Liver (tissue), 9 donors: ENCODE data around the gene HDAC6. TPM values are rescaled to one million over a fixed set of nuclear protein-coding genes. Genes with fewer than 3 reads are reported as not detected.

ENCODE experiments used
- DNase-seq: peaks from one replicate; pipeline ENCODE4 v3.0.0-alpha.2; 2017; ENCODE audit warnings: low spot score
- H3K27ac ChIP-seq, 2 donors: one replicate each; pipeline ENCODE4 v1.7.0; 2013; ENCODE audit warnings: inconsistent platforms in 2 of 2, low read length in 2 of 2, control low read depth in 1 of 2, low read depth in 1 of 2, mild to moderate bottlenecking in 1 of 2
- H3K27me3 ChIP-seq, 4 donors: one replicate each; pipeline versions ENCODE4 v1.6.1 to v1.7.0; 2013; ENCODE audit warnings: low read length in 3 of 4, inconsistent platforms in 1 of 4, mild to moderate bottlenecking in 1 of 4, moderate library complexity in 1 of 4; ENCODE audit not compliant: control insufficient read depth in 4 of 4, insufficient read depth in 4 of 4
- H3K36me3 ChIP-seq, 4 donors: one replicate each; pipeline versions ENCODE4 v1.6.1 to v1.7.0; 2013; ENCODE audit warnings: low read length in 3 of 4, mild to moderate bottlenecking in 3 of 4, low read depth in 1 of 4, moderate library complexity in 1 of 4; ENCODE audit not compliant: control insufficient read depth in 4 of 4, insufficient read depth in 3 of 4
- H3K4me1 ChIP-seq, 4 donors: one replicate each; pipeline versions ENCODE4 v1.6.1 to v1.7.0; 2013; ENCODE audit warnings: low read length in 3 of 4, mild to moderate bottlenecking in 3 of 4, moderate library complexity in 1 of 4; ENCODE audit not compliant: control insufficient read depth in 4 of 4, insufficient read depth in 4 of 4
- H3K4me3 ChIP-seq, 3 donors: one replicate each; pipeline versions ENCODE4 v1.6.1 to v1.7.0; 2013; ENCODE audit warnings: low read length in 3 of 3, control low read depth in 1 of 3, low read depth in 1 of 3, mild to moderate bottlenecking in 1 of 3
- H3K9ac ChIP-seq, 2 donors: one replicate each; pipeline ENCODE4 v1.7.0; 2013; ENCODE audit warnings: low read length in 2 of 2, mild to moderate bottlenecking in 2 of 2, moderate library complexity in 2 of 2, control low read depth in 1 of 2, low read depth in 1 of 2
- H3K9me3 ChIP-seq, 4 donors: one replicate each; pipeline versions ENCODE4 v1.6.1 to v1.7.0; 2013; ENCODE audit warnings: low read length in 3 of 4; ENCODE audit not compliant: control insufficient read depth in 4 of 4
- EGR1 ChIP-seq, 2 donors: IDR thresholded peaks; 2 replicates each; pipeline ENCODE4 v1.6.1; 2016 to 2018; ENCODE audit warnings: antibody characterized with exemption in 2 of 2, low read depth in 2 of 2
- FOXA1 ChIP-seq: IDR thresholded peaks from 2 replicates; pipeline ENCODE4 v1.6.1; 2016; ENCODE audit warnings: antibody characterized with exemption
- FOXA2 ChIP-seq: IDR thresholded peaks from 2 replicates; pipeline ENCODE4 v1.6.1; 2016; ENCODE audit warnings: antibody characterized with exemption
- GABPA ChIP-seq, 2 donors: IDR thresholded peaks in 1 of 2; conservative IDR thresholded peaks in 1 of 2; 2 replicates each; pipeline ENCODE4 v1.6.1; 2016; ENCODE audit warnings: antibody characterized with exemption in 2 of 2, mild to moderate bottlenecking in 1 of 2, moderate library complexity in 1 of 2
- HNF4A ChIP-seq, 2 donors: conservative IDR thresholded peaks; 2 replicates each; pipeline ENCODE4 v1.6.1; 2016; ENCODE audit warnings: antibody characterized with exemption in 2 of 2, mild to moderate bottlenecking in 2 of 2
- HNF4G ChIP-seq: IDR thresholded peaks from 2 replicates; pipeline ENCODE4 v1.6.1; 2016; ENCODE audit warnings: antibody characterized with exemption
- JUND ChIP-seq, 2 donors: IDR thresholded peaks; 2 replicates each; pipeline ENCODE4 v1.6.1; 2016; ENCODE audit warnings: antibody characterized with exemption in 2 of 2
- NR2F2 ChIP-seq: IDR thresholded peaks from 2 replicates; pipeline ENCODE4 v1.6.1; 2016; ENCODE audit warnings: antibody characterized with exemption
- RAD21 ChIP-seq, 2 donors: IDR thresholded peaks; 2 replicates each; pipeline ENCODE4 v1.6.1; 2016; ENCODE audit warnings: antibody characterized with exemption in 2 of 2, mild to moderate bottlenecking in 2 of 2
- RXRA ChIP-seq, 2 donors: IDR thresholded peaks; 2 replicates each; pipeline ENCODE4 v1.6.1; 2017 to 2018; ENCODE audit warnings: antibody characterized with exemption in 2 of 2, mild to moderate bottlenecking in 1 of 2
- SP1 ChIP-seq: IDR thresholded peaks from 2 replicates; pipeline ENCODE4 v1.6.1; 2018; ENCODE audit warnings: antibody characterized with exemption, mild to moderate bottlenecking
- TAF1 ChIP-seq: conservative IDR thresholded peaks from 2 replicates; pipeline ENCODE4 v1.6.1; 2016; ENCODE audit warnings: antibody characterized with exemption, mild to moderate bottlenecking
- YY1 ChIP-seq: IDR thresholded peaks from 2 replicates; pipeline ENCODE4 v1.6.1; 2016; ENCODE audit warnings: antibody characterized with exemption, mild to moderate bottlenecking
- WGBS: extraction: QIAGEN DNeasy Blood & Tissue Kit; methylation state at CpG from one replicate; pipeline ENCODE4 v1.1.7; 2013; 5-methylcytosine and 5-hydroxymethylcytosine counted together
- polyA plus RNA-seq, 2 donors: library from polyadenylated mRNA; stranded (reverse) in 1 of 2; unstranded in 1 of 2; fragments of 200-250 nt in 1 of 2; fragments of >200 nt in 1 of 2; fragmentation: Nextera tagmentation in 1 of 2; extraction: Ambion mirVana in 1 of 2; gene quantifications; one replicate each; pipeline versions ENCODE4 v1.2.1 to v1.2.3, GENCODE V29; 2013 to 2015
- total RNA-seq, 2 donors: library from RNA; depleted of rRNA; stranded (reverse); fragments of >200 nt; gene quantifications; one replicate each; pipeline ENCODE4 v1.2.3, GENCODE V29; 2014
- TF ChIP-seq, protein P1 (sequence below): IDR thresholded peaks from 2 replicates; pipeline ENCODE4 v1.6.1; 2016; ENCODE audit warnings: antibody characterized with exemption
- TF ChIP-seq, protein P2 (sequence below): IDR thresholded peaks from 2 replicates; pipeline ENCODE4 v1.6.1; 2016; ENCODE audit warnings: antibody characterized with exemption, mild to moderate bottlenecking
- TF ChIP-seq, protein P3 (sequence below): IDR thresholded peaks from 2 replicates; pipeline ENCODE4 v1.6.1; 2016; ENCODE audit warnings: antibody characterized with exemption
- TF ChIP-seq, protein P4 (sequence below): fragments of 150-350 bp; IDR thresholded peaks from 2 replicates; pipeline ENCODE4 v1.5.1; 2017; ENCODE audit warnings: improper control_type of control experiment, low read depth, low read length; ENCODE audit not compliant: missing input control
- TF ChIP-seq, protein P5 (sequence below): IDR thresholded peaks from 2 replicates; pipeline ENCODE4 v1.6.1; 2016; ENCODE audit warnings: antibody characterized with exemption
- donor health status: healthy.
- donor health status: healthy.
- donor health status: healthy.
- donor health status: healthy.
- donor health status: healthy.

HDAC6 gene
- total and polyA plus RNA-seq, 4 donors = 48.1 to 80.5 (median 56.8) TPM

DNA sequence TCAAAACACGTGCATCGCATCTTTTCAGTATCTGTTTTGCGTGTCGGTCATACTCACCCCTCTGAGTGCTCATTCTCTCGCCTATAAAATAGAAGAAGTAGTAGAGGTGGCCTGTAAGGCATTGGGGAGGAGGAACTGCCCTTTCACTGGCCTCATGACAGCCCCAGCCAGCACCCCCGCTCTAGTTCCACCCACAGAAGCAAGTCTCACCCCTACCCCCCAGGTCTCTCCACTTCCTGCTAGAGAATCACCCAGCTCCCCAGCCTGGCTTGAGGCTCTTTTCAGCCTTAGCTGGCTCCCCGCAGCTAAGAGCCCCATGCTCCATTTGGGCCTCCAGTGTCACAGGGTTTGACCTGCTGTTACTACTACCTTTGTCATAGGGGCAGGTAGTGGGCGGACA, 11.8 kb downstream of the HDAC6 start:
- H3K4me1 ChIP-seq = peaks cover 0 to 5% (median 0%) of the 10 kb centered on the region in 4 donors
- TF ChIP-seq, protein P1, sequence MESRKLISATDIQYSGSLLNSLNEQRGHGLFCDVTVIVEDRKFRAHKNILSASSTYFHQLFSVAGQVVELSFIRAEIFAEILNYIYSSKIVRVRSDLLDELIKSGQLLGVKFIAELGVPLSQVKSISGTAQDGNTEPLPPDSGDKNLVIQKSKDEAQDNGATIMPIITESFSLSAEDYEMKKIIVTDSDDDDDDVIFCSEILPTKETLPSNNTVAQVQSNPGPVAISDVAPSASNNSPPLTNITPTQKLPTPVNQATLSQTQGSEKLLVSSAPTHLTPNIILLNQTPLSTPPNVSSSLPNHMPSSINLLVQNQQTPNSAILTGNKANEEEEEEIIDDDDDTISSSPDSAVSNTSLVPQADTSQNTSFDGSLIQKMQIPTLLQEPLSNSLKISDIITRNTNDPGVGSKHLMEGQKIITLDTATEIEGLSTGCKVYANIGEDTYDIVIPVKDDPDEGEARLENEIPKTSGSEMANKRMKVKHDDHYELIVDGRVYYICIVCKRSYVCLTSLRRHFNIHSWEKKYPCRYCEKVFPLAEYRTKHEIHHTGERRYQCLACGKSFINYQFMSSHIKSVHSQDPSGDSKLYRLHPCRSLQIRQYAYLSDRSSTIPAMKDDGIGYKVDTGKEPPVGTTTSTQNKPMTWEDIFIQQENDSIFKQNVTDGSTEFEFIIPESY = no peak
- TF ChIP-seq FOXA2 = no peak
- no peak for TF ChIP-seq SP1
- no peak for TF ChIP-seq HNF4G
- TF ChIP-seq NR2F2 = no peak
- no peak for TF ChIP-seq GABPA (IDR thresholded peaks at IDR 0.05 in 1 of 2, conservative IDR thresholded peaks at IDR 0.05 in 1 of 2)
- TF ChIP-seq, protein P2, sequence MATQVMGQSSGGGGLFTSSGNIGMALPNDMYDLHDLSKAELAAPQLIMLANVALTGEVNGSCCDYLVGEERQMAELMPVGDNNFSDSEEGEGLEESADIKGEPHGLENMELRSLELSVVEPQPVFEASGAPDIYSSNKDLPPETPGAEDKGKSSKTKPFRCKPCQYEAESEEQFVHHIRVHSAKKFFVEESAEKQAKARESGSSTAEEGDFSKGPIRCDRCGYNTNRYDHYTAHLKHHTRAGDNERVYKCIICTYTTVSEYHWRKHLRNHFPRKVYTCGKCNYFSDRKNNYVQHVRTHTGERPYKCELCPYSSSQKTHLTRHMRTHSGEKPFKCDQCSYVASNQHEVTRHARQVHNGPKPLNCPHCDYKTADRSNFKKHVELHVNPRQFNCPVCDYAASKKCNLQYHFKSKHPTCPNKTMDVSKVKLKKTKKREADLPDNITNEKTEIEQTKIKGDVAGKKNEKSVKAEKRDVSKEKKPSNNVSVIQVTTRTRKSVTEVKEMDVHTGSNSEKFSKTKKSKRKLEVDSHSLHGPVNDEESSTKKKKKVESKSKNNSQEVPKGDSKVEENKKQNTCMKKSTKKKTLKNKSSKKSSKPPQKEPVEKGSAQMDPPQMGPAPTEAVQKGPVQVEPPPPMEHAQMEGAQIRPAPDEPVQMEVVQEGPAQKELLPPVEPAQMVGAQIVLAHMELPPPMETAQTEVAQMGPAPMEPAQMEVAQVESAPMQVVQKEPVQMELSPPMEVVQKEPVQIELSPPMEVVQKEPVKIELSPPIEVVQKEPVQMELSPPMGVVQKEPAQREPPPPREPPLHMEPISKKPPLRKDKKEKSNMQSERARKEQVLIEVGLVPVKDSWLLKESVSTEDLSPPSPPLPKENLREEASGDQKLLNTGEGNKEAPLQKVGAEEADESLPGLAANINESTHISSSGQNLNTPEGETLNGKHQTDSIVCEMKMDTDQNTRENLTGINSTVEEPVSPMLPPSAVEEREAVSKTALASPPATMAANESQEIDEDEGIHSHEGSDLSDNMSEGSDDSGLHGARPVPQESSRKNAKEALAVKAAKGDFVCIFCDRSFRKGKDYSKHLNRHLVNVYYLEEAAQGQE = no peak
- TF ChIP-seq EGR1 (IDR thresholded peaks at IDR 0.05; ENCODE audit: low read depth in 2 of 2) = no peak
- no peak for TF ChIP-seq HNF4A (conservative IDR thresholded peaks at IDR 0.05)
- TF ChIP-seq, protein P3, sequence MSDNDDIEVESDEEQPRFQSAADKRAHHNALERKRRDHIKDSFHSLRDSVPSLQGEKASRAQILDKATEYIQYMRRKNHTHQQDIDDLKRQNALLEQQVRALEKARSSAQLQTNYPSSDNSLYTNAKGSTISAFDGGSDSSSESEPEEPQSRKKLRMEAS = no peak
- TF ChIP-seq RXRA (IDR thresholded peaks at IDR 0.05) = no peak
- no peak for TF ChIP-seq RAD21 (IDR thresholded peaks at IDR 0.05)
- no peak for TF ChIP-seq YY1
- TF ChIP-seq, protein P4, sequence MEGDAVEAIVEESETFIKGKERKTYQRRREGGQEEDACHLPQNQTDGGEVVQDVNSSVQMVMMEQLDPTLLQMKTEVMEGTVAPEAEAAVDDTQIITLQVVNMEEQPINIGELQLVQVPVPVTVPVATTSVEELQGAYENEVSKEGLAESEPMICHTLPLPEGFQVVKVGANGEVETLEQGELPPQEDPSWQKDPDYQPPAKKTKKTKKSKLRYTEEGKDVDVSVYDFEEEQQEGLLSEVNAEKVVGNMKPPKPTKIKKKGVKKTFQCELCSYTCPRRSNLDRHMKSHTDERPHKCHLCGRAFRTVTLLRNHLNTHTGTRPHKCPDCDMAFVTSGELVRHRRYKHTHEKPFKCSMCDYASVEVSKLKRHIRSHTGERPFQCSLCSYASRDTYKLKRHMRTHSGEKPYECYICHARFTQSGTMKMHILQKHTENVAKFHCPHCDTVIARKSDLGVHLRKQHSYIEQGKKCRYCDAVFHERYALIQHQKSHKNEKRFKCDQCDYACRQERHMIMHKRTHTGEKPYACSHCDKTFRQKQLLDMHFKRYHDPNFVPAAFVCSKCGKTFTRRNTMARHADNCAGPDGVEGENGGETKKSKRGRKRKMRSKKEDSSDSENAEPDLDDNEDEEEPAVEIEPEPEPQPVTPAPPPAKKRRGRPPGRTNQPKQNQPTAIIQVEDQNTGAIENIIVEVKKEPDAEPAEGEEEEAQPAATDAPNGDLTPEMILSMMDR = no peak
- no peak for TF ChIP-seq FOXA1
- TF ChIP-seq, protein P5, sequence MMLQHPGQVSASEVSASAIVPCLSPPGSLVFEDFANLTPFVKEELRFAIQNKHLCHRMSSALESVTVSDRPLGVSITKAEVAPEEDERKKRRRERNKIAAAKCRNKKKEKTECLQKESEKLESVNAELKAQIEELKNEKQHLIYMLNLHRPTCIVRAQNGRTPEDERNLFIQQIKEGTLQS = no peak
- no peak for TF ChIP-seq JUND (IDR thresholded peaks at IDR 0.05)
- no peak for TF ChIP-seq TAF1
- H3K9ac ChIP-seq = no peak overlapping the region
- no peak for DNase-seq
- H3K9me3 ChIP-seq = no peaks in the 10 kb centered on the region
- 91% methylated on average over 8 of the region's 8 CpGs for WGBS
- H3K36me3 ChIP-seq = peaks cover 8 to 47% (median 13%) of the 10 kb centered on the region in 4 donors
- H3K4me3 ChIP-seq = no peak overlapping the region
- no peak overlapping the region for H3K27ac ChIP-seq
- no peaks in the 10 kb centered on the region for H3K27me3 ChIP-seq
